NOMO-1 treated with dmso at 0.1 percent for 144 hours (cell line): ENCODE results near the gene CD96.
"Not testable (repeated sequence)": the region's sequence is repeated elsewhere in the genome, so short reads cannot be mapped to it uniquely, and the experiment has no call there.

Experiments used
- DNase-seq: peaks from one replicate; lab custom pipeline; 2025; ENCODE audit not compliant: unreplicated experiment; lab: John Stamatoyannopoulos, UW

The CD96 gene, protein sequence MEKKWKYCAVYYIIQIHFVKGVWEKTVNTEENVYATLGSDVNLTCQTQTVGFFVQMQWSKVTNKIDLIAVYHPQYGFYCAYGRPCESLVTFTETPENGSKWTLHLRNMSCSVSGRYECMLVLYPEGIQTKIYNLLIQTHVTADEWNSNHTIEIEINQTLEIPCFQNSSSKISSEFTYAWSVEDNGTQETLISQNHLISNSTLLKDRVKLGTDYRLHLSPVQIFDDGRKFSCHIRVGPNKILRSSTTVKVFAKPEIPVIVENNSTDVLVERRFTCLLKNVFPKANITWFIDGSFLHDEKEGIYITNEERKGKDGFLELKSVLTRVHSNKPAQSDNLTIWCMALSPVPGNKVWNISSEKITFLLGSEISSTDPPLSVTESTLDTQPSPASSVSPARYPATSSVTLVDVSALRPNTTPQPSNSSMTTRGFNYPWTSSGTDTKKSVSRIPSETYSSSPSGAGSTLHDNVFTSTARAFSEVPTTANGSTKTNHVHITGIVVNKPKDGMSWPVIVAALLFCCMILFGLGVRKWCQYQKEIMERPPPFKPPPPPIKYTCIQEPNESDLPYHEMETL

DNA sequence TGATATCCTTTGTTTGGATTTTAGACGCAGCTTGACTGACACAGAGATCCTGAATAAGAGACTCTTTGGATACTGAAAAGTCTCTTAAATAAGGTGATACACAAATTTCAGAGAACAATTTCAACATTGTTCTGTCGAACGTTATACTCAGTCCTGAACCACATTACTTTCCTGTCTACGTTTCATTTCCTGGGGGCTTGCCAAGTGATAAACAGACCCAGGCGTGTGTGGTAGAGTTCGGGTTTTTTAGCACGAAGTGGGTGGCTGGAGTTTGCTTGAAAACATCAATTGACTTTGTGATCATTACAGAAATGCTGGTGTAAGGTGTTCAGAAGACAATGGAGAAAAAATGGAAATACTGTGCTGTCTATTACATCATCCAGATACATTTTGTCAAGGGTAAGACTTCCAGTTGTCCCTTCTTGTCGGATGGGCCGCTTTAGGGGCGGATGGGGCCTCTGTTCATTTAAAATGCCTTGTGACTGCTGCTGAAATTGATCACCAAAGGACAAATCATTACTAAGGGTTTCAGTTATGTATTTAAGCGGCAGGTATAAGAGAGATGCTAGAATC, at the start of gene CD96:
Gene CD96, plus strand, starts transcription at position 287 of the 573 bp plus-strand sequence. Its CDS starts 52 bp downstream, at position 339.
- DNase-seq, result no peak

DNA sequence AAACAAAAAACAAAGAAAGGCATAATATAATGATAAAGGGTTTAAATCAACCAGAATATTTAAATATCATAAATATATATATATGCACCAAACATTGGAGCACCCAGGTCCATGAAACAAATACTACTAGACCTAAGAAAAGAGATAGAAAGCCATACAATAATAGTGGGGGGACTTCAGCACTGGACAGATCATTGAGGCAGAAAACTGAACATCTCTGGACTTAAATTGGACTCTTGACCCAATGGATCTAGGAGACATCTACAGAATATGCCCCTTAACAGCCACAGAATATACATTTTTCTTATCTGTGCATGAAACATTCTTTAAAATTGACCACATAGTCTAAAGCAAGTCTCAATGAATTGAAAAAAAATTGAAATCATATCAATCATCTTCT, 48.7 kb upstream of the CD96 start:
- no peak for DNase-seq

DNA sequence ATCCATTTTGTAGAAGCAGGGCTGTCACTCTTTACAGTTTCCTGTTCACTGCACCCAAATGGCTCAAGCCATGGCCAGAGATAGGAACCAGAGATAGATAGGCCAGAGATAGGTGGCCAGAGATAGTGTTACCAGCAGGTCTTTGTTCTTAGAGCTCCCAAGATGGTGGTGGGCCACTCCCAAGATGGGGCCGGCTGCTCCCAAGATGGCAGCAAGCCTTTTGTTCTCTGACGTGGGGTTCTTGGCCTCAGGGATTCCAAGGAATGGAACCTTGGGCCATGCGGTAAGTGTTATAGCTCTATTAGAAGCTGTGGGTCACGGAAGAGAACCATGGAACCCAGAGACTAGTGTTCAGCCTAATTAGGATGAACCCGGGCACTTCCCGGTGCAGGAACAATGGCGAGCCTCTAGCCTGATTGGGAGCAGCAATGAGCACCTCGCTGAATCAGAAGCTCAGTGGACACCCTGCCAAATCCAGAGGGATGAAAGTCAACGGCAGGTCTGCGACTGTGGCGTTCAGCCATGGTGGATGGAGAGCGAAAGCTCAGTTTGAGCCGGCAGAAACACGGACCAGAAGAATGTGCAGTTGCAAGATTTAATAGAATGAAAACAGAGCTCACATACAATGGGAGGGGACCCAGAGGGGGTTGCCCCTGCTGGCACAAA, 45.0 kb upstream of the CD96 start:
- no peak for DNase-seq

DNA sequence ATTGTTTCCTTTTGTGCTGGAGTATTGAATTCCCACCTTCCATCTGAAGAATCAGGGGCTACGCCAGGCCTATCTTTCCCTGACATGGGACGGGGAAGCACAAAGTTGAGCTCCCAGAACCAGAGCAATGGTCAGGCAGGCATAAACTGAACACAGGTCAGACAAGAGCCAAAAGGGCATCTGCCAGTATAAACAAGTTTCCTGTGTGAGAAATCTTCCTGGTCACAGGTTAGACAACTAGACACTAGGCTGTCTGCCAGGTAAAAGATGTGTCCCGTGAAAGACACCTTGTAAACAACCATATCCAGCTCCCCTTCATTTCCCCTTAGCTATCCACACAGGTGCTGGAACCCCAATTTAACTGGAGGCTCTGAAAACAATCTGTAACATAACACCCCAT, 44.0 kb upstream of the CD96 start:
- DNase-seq, result no peak

DNA sequence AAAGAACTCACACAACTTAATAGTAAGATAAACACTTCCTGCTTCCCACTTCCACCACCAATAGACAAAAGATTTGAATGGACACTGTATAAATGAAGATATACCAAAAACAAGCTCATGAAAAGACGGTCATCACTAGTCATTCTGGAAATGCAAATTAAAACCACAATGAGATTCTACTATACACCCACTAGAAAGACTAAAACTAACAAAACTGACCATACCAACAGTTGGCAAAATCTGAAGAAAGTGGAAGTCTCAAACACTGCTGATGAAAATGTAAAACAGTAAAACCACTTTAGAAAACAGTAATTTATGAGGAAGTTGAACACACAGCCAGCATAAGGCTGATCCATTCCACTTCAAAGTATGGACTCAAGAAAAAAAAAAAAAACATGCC, 35.6 kb upstream of the CD96 start:
- DNase-seq, result no peak

DNA sequence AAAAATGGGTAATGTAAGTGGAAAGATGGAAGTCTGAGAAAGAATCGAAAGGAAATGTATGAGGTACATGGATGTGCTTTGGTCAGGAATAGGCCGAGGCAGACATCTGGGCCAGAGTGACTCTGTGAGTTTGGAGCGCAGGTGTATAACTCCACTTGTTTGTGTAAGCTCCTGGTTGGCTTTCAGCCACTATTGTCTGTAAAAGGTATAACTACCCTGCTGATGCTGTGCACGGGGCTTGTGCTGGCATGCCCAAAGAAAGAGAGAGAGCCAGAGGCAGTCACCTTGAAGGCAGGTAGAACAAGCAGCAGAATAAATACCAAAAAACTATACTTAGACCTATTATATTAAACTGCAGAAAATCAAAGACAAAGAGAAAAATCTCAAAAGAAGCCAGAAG, 32.7 kb upstream of the CD96 start:
- no peak for DNase-seq

DNA sequence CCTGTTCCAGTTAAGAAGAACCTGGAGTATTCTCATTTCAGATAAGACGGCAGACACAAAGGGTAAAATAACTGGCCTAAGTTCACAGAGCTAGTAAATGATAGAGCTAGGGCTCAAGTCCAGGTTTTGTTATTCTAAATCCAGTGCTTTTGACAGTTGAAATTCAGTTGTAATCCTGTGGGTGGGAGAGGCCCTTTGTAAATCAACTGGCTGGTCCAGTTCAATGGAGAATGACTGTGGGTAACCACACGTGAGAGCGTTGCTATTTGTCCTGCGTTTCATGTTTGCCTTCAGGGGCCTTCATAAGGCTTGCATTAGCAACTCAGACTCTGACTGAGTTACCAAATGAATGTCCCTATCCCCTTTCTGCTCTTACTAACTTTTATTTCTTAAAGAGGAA, 24.2 kb upstream of the CD96 start:
- no peak for DNase-seq

DNA sequence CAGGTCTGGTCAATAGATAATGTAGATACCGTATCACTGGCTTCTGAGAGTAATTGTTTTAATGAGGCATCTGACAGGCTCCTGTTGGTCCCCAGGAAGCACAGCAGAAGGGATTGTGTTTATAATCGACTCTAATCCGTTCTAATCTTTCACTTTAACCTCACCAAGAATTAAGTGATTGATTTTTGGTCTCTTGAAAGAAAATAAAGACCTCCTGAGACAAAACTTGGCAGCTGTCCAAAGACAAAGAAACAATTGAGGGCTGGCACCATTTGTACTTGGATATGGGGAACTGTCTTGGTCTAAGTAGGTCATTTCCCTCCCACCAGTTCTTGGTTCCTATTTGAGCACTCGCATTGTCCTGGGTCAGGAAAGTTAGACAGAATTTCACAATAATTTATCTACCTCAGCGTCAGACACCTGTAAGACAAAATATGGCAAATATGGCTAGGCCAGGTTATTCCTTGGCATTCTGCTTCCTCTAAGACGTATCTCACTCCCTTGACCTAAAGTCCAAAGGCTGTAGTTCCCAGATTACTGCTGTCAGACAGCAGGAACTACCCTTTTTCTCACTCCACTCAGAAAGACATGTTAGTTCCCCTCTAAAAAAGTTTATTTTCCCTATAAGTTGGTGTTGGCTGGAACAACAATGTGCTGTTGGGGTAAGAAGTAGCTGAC, 22.7 kb upstream of the CD96 start:
- no peak for DNase-seq

DNA sequence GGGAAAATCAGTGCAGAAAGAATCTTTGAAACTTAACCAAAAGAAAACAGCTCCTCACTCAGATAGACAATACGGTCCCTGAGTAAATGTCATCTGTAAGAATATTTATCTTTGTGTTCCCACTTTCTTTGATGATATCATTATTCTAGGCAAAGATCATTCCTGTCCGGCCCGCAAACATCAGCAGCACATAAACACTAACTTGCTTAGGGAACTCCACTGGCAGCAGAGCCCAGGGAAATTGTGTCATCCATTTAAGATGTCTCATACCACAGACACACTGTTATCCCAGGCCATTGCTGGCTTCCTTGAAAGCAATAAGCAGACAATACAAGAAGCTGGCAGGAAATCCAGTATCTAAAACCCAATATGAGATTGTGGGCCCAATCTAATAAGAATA, 20.1 kb upstream of the CD96 start:
- DNase-seq, result no peak

DNA sequence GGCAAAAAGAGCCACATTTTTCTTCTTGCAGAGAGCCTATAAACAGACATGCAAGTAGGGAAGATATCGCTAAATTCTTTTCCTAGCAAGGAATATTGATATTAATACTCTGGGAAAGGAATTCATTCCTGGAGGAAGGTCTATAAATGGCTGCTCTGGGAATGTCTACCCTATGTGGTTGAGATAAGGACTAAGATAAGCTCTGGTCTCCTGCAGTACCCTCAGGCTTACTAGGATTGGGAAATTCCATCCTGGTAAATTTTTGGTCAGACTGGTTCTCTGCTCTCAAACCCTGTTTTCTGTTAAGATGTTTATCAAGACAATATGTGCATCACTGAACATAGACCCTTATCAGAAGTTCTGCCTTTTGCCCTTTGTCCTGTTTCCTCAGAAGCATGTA, 17.5 kb upstream of the CD96 start:
- DNase-seq, result not testable (repeated sequence)

DNA sequence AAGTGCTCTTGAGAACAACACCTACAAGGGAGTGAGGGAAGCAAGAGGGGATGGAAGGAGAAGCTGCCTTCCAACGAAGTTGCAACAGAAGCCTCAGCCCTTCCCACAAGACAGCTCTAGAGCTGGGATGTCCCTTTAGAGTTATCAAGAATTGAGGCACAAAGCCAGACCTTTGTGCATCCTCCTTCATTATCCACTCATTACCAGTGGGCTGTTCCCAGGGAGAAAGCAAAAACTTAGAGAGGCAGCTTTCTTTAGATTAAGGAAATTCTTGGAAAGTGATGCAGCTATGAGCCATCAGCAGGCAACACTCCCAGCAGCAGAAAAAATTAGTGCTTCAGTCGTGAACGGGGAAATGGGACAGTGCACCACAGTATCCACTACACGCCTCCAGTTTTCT, 10.6 kb upstream of the CD96 start:
- no peak for DNase-seq

DNA sequence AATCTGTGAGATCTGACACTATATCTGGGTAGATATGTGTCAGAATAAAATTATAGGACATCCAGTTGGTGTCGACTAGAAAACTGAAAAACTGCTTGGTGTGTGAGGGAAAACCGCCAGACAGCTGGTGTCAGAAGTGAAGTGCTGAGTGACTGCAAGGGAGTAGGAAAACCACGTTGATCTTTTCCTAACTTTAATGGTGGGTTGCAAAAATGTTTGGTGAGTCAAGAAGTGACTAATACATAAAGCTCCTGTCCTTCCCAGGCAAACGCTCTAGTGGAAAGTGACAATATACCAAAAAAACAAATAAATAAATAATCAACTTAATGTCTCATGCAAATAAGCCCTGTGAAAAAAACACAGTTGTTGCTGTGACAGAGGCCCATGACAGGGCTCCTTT, 7.3 kb upstream of the CD96 start:
- DNase-seq, result no peak

DNA sequence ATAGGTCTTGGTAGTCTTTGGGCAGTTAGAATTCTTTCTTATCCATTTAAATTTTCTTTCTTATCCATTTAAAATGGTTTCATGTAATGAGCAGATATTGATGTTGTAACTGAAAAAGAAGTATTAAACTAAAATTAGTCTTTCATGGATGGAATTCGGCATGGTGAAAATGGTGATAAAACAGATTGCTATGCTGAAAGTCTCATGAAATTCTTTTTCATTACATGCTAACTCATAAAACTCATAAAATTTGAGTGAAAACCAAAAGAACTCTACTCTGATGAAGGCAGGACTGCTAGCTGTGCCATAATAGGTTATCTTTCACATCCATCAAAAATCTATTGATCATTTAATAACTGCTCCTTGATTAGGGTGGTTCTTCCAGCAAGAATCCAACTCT, 3.9 kb upstream of the CD96 start:
- no peak for DNase-seq

DNA sequence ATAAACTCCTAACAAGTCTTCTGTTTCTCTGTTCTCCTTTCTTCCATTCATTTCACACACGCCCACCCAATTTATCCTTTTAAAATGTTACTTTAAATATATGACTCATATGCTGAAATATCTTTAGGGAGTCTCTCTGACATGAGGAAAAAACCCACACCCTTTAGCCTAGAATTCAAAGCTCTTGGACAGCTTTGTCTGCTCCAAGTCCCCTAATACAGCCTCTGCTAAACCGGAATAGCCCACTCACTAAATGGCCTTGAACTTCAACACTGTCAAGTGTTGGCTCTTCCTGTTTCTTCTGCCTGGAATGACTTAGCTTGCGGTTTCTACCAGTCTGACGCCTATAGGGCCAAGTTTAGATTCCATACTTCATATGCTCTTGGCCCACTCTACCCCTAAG, 3.3 kb upstream of the CD96 start:
- DNase-seq, result peak; percentile 18

DNA sequence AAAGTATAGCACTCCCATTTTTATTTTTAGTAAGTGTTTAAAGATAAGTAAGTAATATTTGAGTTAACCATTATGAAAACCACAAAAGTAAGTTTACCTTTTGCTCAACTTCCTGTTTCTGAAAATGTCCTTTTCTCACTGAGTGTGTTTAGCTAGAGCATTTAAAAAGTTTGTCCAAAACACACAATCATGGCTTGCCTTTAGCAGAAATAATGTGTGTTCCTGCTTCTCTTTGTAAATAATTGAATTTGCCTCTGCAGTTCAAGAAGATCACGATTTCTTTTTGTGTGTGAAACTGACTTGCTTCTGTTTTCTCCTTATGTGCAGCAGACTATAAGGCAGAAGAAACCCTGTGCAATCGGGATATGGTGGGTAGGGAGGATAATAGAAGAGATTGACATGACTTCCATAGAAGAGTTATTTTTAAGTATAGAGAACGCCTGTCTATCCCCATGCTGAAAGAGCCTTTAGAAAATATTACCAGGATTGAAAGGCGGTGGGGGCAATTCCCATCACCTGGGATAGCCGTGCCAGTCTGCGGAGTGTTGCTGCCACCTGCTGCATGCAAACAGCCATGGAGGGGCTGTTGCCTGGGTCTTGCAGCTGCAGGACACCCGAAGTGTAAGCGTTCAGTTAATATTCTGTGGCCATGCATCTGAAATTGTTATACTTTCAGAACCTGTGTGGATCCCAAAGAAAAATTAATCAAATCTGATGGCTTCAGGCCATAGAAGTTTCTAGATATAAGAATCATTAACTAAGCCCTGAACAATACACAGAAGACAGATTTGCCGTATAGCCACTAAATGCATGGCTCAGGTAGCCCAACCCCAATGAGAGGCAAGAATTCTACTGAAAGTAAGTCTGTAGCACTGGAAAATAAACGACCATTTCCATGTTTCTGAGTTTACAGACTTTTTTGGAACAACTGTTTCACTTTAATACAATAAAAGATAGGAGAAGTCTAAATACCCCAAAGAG, 2.4 kb upstream of the CD96 start:
- no peak for DNase-seq

DNA sequence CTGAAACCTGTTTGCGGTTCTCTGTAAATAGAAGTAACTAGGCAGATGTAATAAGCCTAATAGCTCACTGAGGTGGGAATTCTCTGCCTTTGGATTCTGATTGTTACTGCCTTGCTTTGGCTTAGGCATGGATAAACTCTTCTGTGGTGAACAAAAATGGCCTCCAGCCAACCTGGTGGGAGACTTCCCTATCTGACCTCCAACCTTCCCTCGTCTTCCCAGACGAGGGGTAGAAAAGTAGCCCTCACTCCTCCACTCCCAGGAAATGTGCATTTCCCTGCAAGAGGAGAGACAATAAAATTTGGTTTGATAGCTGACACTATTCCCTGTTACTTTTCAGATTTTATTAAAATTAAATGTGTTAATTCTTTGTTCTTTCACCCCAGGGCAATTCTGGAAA, 606 bp upstream of the CD96 start:
- no peak for DNase-seq

DNA sequence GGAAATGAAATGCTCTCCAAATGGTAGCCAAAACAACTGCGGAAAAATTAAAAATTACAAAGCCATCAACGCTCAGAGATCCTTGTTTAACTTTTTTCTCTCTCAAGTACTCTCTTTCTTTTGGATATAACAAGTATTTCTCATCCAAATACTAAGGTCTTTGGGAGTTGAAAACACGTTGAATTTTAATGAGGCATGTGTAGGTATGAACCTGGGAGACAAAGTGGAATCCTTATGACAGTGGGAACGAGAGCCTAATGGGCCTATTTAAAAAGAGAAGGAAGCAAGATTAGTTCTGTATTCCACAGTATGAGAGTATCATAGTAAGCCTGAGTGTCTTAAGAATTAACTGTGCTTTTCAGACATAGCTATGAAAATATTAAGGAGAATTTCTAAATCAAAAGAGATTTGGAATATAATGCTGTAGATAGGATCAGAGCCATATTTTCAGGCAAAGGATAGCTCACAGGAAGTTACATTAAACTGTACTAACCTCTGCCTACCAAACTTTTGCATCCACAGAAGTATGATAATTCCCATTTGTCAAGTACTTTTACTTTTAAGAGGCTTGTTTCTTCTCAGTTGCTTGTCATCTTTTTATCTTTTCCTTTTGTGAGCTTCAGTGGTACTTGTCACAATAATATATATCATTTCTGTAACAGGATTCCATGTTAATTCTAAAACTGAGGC, 759 bp downstream of the CD96 start:
- DNase-seq, result no peak

DNA sequence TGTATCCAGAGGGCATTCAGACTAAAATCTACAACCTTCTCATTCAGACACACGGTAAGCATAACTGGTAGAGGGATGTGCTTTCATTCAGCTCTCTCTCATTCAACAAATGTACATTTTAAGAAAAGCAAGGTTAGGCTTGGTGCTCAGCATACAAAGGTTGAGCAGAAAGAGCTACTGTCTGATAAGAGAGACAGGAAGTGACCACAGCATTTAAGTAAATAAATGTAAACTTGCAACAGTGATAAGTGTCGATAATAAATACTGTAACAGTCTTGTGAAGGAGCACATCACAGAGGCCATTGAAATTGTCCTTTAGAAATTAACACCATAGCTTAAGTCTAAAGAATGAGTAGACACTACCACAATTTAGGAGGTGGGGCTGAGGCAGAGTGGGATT, 3.4 kb downstream of the CD96 start:
- DNase-seq, result no peak

DNA sequence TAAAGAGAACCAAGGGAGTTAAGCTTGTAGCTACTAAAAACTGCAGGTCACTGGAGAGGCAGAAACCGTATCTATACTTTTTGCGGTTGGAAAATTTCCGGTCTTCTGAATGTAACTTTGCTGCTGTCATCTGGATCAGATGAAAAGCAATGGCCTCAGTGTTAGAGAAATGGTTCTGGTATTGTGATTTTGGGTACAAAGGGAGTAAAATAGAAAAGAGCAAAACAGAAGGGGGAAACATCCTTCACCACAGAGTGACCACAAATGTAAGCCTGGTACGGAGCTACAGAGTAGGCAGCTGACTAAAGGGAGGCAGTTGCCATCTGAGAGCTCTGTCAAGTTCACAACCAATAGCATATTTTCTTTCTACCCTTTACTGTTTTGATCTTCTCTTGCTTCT, 5.6 kb downstream of the CD96 start:
- DNase-seq, result no peak

DNA sequence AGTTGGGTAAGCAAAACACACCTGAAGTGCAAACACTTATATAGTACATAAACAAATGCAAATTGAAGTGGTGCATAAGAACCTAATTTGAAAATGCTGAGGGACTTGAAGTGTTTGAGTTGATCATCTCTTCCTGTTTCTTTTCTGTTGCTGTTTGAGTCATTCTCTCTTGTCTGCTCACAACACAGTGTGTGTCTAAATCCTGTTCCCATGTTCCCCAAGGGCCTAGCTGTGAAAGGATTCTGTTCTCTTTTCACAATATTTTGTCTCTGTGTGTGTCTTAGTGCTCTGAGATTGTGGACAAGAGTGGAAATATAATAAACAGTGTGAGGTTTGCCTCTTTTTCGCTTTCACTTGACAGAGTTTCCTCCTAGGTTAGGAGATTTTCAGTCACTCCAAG, 6.1 kb downstream of the CD96 start:
- no peak for DNase-seq
